HG03280 (cell line): Measurements from ENCODE around the gene LRMDA.

Experiments used
- ATAC-seq: cut with Tn5 transposase; IDR thresholded peaks from one replicate; pipeline ENCODE4 v1.9.1; 2021; ENCODE audit warnings: mild to moderate bottlenecking, moderate library complexity; ENCODE audit not compliant: unreplicated experiment

LRMDA gene

GRCh38 chr10:75801121-75801520 lies 369.7 kb downstream of the LRMDA start:
- ATAC-seq, result no peak

GRCh38 chr10:75801661-75802060 lies 370.2 kb downstream of the LRMDA start:
- ATAC-seq, result no peak

- no peak for ATAC-seq
Measured at GRCh38 chr10:75803121-75803520, 371.7 kb downstream of the LRMDA start.

GRCh38 chr10:75803816-75804552 lies 372.6 kb downstream of the LRMDA start:
- no peak for ATAC-seq

- ATAC-seq, result no peak
Measured at GRCh38 chr10:75806186-75806585, 374.8 kb downstream of the LRMDA start.

- no peak for ATAC-seq
Measured at GRCh38 chr10:75807456-75807855, 376.0 kb downstream of the LRMDA start.

- ATAC-seq, result no peak
Measured at GRCh38 chr10:75809003-75809402, 377.6 kb downstream of the LRMDA start.

- no peak for ATAC-seq
Measured at GRCh38 chr10:75814014-75814413, 382.6 kb downstream of the LRMDA start.

GRCh38 chr10:75815066-75815465 lies 383.6 kb downstream of the LRMDA start:
- ATAC-seq, result no peak

- ATAC-seq, result no peak
Measured at GRCh38 chr10:75817198-75817597, 385.8 kb downstream of the LRMDA start.

- ATAC-seq, result no peak
Measured at GRCh38 chr10:75818552-75818951, 387.1 kb downstream of the LRMDA start.

GRCh38 chr10:75825235-75825634 lies 393.8 kb downstream of the LRMDA start:
- no peak for ATAC-seq

GRCh38 chr10:75825661-75826060 lies 394.2 kb downstream of the LRMDA start:
- ATAC-seq, result no peak

GRCh38 chr10:75826846-75827245 lies 395.4 kb downstream of the LRMDA start:
- ATAC-seq, result no peak

- no peak for ATAC-seq
Measured at GRCh38 chr10:75827587-75828021, 396.2 kb downstream of the LRMDA start.

- no peak for ATAC-seq
Measured at GRCh38 chr10:75828413-75828812, 397.0 kb downstream of the LRMDA start.

- no peak for ATAC-seq
Measured at GRCh38 chr10:75836064-75836463, 404.6 kb downstream of the LRMDA start.

- no peak for ATAC-seq
Measured at GRCh38 chr10:75838486-75838885, 407.1 kb downstream of the LRMDA start.

- no peak for ATAC-seq
Measured at GRCh38 chr10:75839020-75839419, 407.6 kb downstream of the LRMDA start.

GRCh38 chr10:75841266-75841665 lies 409.8 kb downstream of the LRMDA start:
- ATAC-seq, result no peak

- ATAC-seq, result no peak
Measured at GRCh38 chr10:75845176-75845947, 413.9 kb downstream of the LRMDA start.

GRCh38 chr10:75847477-75847876 lies 416.1 kb downstream of the LRMDA start:
- no peak for ATAC-seq
